ENCODE measurements around the gene GNG7.
A peak's percentile ranks its signal among the peaks of the same experiment; 100 is the strongest.
"Not testable (repeated sequence)": the region's sequence is repeated elsewhere in the genome, so short reads cannot be mapped to it uniquely, and the experiment has no call there.

Gene GNG7

DNA sequence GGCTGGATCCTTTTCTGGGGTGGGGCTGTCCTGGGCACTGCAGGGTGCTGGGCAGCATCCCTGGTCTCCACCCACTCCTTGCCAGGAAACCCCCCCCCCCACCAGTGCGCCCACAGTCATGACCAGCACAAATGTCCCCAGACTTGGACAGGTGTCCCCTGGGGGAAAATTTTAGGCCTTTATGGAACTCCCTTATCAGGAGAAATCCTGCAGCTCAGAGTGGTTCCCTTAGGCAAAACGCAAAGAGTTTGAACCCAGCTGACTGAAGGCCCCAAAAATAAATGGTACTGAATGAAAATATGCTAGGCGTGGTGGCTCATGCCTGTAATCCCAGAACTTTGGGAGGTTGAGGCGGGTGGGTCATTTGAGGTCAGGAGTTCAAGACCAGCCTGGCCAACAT is 174.8 kb downstream of the GNG7 start:
- DNase-seq = no peak

DNA sequence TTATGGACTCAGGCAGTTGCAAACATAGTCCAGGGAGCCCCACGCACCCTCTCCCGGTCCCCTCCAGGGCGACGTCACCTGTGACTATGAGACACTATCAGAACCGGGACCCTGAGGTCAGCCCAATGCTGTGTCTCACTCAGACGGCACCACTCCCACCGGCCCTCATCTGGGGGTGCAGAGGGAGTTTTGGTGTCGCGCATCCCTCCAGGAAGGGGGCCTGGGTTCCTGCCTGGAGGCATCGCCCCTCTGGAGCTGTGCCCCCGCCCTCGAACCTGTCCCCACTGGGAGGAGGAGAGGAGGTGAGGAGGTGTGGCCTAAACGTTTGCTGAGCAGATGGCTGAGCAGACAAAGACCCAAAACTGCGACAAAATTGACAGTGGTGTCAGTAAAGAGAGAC is 175.3 kb downstream of the GNG7 start:
- DNase-seq = no peak

DNA sequence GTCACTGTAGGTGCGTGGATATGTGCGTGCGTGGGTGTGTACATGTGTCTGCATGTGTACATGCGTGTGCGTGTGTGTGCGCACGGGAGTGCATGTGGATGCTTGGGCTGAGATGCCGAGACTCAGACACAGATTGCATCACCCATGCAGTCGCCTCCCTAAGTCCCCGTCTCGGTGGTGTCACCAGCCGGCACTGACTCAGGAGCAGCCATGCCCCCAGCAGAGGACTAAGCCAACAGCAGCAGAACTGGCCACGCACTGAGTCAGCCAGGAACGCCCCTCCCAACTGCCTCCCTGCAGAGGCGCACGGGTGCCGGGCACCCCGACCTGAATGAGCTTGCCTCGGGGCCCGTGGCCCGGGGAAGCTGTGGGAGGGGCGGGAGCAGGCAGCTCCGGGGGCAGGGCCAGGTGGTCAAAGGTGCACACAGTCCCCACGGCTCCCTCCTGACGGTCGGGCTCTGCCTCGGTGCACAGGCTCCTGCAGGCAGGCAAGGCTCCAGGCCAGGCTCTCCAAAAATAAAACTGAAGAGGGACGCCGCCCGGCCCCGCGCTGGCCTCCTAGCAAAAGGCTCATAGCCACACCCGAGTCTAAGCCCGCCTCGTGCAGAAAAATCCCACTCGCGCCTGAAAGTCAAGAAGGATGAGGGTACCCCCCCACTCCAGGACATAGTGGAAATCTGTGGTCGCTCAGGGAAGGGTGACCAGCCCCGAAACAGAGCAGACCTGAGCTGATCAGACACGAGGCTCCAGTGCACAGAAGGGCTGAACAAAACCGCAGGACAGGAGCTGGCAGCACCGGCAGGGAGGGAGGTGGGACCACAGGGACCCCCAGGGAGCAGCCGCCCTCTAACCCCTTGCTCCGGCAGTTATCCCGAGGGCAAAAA is 177.4 kb downstream of the GNG7 start:
- no peak for DNase-seq

DNA sequence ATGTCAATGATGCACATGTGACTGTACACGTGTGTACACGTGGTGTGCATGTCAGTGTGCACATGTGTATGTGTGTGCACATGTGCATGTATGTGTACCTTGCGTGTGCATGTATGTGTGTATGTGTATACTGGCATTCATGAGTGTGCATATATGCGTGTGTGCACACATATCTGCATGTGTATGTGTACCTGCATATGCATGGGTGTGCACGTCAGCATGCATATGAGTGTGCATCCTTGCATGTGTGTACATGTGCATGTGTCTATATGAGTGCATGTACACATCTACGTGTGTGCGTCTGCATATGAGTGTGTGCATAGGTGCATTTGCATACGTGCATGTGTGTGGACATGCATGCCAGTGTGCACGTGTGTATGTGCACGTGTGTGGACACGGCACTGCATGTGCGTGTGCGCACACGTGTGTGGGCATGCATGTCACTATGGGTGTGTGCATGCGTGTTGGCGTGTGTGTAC is 178.1 kb downstream of the GNG7 start:
- DNase-seq = no peak

DNA sequence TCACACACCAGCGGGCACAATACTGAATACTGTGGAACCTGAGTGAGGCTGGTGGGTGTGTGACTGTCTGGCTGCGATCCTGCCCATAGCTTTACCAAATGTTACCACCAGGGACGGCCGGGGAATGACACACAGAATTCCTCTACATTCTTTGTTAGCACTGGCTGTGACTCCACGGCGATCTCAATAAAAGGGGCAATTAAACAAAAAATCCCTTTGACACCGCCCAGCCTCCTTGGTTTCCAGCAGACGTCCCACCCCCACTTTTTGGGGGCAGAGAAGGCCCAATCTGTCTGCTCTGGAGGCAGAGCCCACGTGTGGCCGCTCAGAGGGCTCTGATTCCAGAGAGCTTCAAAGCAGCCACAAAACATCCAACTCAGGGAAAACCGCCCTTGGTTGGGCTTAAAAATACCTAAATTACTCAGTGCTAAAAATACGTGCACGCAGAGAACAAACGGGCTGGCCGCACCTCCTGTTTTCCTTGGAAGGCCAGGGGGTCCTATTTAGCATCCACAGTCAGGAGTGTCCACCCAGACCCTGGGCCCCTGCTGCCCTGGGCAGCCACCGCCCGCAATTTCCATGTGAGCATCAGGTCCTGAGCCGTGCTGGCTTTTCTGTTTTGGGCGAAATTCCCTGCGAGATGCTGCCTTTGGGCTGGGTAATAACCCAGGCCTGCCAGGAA is 178.7 kb downstream of the GNG7 start:
- no peak for DNase-seq

DNA sequence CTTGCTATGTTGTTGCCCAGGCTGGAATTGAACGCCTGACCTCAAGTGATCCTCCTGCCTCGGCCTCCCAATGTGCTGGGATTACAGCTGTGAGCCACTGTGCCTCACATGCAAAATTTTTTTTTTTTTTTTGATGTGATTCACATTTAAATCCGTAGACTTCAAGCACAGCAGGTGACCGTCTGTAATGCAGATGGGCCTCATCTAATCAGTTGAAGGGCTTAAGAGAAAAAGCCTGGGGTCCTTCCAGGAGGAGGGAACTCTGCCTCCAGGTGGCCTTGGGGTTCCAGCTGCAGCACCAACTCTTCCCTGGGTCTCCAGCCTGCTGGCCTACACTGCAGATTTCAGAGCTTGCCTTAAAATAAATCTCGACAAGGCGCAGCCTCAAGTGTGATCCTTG is 183.0 kb downstream of the GNG7 start:
- no peak for DNase-seq

DNA sequence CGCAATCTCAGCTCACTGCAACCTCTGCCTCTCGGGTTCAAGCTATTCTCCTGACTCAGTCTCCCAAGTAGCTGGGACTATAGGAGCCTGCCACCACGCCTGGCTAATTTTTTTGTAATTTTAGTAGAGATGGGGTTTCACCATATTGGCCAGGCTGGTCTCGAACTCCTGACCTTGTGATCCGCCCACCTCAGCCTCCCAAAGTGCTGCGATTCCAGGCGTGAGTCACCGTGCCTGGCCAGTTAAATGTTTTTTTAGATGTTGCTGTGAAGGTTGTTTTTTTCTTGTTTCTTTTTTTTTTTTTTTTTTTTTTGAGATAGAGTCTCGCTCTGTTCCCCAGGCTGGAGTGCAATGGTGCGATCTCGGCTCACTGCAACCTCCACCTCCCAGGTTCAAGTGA is 183.6 kb downstream of the GNG7 start:
- not testable (repeated sequence) for DNase-seq

DNA sequence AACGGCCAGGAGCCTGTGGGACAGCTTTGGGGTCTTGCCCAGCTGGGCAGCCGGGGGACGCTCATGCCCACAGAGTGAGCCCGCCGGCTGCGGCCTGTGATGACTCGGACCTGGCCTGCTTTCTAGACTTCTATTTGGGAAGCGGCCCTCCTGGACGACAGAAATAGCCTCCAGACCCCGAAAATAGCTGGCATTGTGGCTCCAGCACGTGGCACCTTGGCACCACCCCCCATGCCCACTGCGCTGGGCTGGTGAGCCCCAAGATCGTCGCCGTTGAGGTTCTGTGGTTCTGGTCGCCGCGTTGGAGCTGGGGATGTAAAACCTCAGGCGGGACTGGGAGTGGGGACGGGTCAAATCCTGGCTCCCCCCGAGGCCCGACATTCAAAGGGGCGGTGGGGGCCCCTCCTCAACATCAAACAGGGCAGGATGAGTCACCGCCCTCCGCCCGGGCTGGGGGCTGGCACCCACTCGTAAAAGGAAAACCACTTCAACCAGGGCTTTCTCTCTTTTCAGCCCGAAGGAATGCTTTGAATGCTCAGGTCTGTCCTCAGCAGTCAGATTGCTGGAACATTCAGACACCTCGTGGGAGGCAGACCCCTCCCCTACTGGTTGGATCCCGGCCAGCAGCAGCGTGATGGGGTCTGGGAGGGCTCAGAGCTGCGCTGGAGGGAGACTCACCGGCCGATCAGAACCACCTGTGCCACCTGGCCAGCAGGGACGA is 184.5 kb downstream of the GNG7 start:
- DNase-seq = no peak

DNA sequence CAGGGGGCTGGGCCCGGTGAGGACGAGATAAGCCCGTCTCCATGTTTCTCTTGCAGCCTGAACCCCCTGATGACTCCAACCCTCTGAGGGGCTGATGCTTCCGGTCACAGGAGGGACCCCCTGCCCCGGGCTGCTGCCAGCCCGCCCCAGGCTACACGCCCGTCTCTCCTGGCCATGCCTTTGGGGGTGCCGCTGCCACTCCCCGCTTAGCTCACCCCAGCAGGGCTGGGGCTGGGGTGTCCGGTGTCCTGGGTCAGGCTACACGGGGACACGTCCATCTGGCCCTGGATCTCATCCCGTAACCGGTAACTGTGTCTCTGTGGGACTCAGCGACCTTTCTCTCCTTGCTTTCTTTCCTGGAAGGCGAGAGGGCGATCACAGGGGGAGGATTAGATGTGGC is 185.8 kb downstream of the GNG7 start:
- DNase-seq = no peak

DNA sequence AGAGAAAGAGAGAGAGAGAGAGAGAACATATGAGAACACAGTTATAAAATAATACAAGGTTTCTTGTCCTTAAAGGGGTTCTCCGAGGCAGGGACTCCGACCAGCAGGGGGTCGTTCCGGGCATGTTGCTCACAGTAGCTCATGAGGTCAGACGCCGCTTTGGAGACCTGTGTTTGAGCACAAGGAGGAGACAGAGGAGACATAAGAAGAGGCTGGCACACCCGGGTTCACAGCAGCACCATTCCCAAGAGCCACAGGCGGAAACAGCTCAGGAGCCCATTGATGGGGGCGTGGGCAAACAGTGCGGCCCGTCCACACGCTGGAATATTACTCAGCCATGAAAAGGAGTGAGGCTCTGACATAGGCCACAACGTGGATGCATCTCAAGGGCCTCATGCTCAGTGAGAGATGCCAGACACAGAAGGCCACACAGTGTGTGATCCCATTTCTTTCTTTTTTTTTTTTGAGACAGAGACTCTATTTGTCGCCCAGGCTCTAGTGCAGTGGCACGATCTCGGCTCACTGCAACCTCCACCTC is 187.4 kb downstream of the GNG7 start:
- DNase-seq = no peak

DNA sequence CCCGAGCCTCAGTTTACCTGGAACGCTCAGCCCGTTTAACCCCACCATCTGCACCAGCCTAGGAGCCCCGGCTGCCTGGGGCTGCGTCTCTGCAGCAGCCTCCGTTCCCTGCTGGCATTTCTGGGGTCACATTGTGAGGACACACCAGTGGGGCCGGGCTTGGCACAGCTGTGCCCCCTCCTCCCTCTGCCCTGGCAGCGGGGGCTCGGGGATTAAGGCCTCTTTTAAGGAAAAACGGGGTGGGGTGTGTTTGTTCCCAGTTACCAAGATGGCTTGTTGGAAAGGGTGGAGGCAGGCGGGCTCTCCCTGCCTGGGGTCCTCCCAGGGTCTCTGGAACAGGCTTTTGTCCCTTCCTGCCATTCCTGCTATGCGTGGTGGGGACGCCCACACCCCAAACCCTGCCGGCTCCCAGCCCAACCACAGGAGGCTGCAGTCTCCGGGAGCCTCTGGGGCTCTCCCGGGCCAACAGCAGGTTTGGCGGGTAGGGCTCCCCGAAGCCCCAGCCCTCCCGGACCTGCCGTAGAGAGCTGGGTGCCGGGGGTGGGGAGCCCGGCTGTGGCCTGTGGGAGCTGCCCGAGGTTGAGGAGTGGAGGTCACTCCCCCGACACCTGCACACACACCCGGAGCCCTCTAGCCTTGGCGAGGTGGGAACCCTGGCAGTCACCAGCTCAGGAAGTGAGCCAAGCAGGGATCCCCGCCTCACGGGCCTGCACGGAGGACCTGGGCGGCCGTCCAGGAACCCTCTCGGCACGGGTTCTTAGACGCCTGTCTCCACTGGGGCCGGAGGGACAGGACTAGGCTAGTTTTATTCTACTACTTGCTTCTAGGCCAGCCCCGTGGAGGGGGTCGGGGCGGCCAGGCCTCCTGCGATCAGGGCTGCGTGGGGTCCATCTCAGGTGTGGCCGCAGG is 189.7 kb downstream of the GNG7 start:
- DNase-seq = no peak

DNA sequence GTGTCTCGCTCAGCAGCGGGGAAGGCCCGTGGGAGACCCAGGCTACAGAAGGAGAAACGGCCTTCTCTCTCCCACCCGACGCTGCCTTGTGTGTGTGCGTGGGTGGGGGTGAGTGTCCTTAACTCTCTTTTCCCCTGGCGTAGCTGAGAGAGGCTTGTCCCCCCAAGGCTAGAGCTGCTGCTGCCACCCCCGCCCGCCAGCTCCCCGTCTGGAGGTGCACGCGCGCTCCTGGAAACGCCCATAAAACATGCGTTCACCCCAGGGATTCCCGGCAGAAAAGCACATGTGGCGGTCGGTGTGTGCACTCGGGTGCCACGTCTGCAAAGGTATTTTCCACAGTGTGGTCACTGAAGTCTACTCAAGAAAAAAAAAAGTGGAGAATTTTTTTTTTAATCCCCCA is 190.5 kb downstream of the GNG7 start:
- DNase-seq = no peak

DNA sequence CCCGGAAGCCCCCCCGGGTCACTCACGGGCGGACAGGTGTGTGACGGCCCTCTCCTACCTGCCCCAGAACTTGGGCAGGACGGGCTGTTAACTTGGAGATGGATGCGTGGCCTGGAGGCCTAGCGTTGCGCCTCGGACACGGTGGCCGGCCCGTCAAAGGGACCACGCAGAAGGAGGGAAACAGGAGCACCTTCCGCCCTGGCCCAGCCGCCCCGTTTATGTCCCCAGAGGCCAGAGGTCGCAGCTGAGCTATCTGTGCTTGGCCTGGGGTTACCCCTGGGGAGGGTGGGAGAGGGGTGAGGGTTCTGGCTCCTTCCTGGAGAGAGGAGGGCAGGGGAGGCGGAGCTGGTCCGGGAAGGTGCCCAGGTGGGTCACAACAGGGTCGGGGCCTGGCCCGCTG is 190.9 kb downstream of the GNG7 start:
- DNase-seq = no peak

DNA sequence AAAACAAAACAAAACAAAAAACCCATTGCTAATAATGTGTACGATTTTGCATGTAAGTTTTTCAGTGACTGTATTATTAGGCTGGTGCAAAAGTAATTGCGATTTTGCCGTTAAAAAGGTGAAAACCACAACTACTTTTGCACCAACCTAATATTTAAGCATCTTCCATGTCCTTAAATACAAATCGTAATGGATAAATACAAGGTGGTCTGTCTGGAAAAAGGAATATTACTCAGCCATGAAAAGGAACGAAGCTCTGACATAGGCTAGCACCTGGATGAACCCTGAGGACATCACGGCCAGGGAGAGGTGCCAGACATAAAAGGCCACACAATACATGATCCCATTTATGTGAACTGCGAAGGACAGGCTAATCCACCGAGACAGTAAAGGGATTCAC is 193.4 kb downstream of the GNG7 start:
- DNase-seq = no peak

DNA sequence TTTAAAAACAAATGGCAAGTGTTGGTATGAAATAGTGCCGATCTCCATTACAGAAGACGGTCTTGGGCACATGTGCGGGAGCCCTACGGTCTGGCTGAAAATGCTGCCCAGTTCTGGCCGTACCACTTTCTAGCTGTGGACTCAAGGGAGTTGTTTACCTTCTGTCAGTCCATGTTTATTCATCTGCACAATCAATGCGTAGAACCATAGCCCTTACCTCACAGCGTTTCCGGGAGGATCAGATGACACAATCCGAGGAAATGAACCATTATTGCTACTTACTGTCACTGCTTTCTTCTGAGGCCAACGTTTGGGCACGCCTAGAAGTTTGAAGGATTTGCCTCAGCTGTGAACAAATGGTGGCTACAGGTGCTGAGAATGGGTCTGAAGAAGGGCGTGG is 195.4 kb downstream of the GNG7 start:
- DNase-seq = peak; percentile 48

DNA sequence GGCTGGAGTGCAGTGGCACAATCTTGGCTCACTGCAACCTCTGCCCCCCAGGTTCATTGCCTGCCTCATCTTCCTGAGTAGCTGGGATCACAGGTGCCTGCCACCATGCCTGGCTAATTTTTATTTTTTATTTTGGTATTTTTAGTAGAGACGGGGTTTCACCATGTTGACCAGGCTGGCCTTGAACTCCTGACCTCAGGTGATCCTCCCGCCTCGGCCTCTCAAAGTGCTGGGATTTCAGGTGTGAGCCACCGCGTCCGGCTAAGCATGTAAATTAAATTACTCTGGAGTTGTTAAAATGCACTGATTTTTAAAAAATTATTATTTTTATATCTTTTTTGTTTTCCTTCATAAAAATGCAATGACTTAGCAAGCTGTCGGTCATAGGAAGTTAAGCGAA is 195.8 kb downstream of the GNG7 start:
- DNase-seq = not testable (repeated sequence)

DNA sequence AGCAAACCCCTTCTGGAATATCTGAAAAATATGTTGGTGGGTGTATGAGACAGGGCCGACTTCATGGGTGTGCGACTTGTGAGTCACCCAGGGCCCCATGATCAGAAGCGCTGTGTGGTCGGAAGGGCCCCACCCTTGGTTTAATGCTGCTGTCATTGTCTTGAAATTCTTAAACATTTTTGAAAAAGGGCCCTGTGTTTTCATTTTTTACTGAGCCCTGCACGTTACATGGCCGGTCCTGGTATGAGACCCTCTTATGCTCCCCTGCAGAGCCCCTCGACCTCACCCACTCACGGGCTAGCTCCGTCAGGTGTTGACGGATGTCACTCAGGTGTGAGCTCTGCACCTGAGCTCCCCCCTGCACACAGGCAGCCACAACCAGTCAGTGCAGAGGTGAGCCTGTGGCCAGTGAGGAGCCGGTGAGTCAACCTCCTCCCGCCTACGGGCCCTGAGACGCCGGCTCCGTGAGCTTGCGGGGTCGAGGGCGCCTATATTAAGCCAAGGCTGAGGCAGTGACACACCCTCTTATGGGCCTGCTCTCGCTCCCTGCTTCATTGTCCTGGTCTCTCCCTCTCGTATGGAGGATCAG is 198.9 kb downstream of the GNG7 start:
- DNase-seq = no peak

DNA sequence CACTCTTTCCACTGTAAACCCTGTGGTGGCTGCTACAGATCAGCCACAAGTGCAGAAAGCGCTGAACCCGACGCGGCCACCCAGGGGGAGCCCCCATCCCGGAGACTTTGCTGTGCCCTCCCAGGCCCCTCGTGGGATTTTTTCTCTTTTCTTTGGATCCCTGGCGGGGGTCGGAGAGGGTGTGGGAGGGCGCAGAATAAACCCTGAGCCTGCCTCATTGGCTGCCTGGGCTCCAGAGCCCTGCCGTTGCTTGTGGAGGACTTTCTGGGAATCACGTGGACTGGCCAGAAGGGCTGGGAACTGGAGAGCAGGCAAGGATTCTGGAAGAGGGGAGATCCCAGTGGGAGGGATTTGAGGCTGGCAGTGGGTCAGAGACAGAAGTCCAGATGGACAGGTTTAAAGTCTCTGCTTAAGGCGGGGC is 201.6 kb downstream of the GNG7 start:
- DNase-seq = no peak

DNA sequence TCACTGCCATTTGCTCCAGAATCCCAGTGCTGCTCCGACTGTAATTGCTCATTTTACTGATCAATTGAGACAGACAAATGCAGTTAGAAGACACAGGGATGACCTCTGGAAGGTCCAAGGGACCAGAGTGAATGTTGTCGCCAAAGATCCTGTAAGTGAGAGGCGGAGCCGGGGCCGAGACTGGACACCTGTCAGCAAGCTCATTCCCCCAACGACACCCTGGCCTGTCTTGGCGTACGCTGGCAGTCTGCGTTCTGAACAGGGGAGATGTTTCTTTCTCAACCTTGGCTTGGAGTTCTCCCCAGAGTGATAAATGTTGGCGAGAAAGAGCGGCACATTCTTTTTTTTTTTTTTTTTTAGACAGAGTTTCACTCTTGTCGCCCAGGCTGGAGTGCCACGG is 202.3 kb downstream of the GNG7 start:
- no peak for DNase-seq

DNA sequence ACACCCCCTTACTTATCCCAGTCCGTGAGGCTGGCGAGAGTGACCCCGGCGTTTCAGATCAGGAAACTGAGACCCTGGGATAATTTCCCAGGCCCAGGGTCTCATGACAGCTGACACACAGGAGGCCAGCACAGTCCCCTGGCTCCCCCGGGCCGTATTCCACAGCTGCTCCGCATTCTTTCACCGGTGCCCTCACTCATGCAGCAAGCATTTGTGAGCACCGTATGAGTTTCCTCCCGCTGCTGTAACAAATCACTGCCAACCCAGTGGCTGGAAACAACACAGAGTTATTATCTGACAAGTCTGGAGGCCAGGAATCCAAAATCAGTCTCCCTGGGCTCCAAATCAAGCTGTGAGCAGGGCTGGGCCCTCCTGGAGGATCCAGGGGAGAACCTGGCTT is 205.3 kb downstream of the GNG7 start:
- no peak for DNase-seq

DNA sequence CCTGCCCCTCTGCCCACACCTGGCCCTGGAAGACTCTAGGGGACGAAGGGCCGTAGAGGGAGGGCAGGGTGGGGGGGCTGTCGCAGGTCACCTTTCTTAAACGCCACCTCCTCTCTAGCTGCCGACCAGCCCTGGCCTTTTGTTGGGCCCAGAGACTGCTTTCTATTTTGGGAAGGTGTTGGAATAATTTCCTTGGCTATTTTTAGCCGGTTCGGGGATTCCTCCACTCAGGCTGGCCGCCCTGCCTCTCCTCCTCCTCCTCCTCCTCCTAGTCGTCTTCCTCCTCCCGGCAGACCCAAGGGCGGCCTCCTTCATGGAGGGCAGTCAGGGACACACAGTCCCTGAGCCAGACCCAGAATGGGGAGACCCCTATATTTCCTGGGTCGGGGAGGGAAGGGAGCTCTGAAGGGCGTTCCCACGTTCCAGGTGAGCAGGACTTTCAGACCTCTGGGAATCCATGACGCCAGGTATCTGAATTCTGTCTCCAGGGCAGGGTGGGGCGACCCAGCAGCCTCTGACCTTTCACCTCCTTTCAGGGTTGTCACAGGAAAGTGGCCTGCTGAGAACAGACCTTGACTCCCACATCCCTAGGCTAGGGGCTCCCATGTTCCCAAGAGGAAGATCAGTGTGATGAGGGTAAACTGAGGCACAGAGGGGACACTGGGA is 206.7 kb downstream of the GNG7 start:
- DNase-seq = no peak
